H1 (cell line): Measurements from ENCODE around the gene RBM5. TPM values are rescaled to one million over a fixed set of nuclear protein-coding genes. Genes with fewer than 3 reads are reported as not detected.
"Not testable (repeated sequence)": the region's sequence is repeated elsewhere in the genome, so short reads cannot be mapped to it uniquely, and the experiment has no call there.

Experiments
- CTCF ChIA-PET: fragments of 300-600 bp; sonication (Branson Sonifier 250); formaldehyde crosslinking; loops from one replicate; lab custom pipeline; 2021; ENCODE audit not compliant: partially characterized antibody; lab: Charles Lee
- POLR2A ChIA-PET: fragments of 300-600 bp; sonication (Branson Sonifier 250); formaldehyde crosslinking; loops from one replicate; lab custom pipeline; 2021; ENCODE audit warnings: inconsistent platforms; ENCODE audit not compliant: partially characterized antibody; lab: Charles Lee
- DNase-seq, 2 experiments: peaks; one replicate each; pipeline versions ENCODE4 v3.0.0 to v3.0.0-alpha.2; 2010 to 2022; ENCODE audit warnings: low spot score in 2 of 2, low read depth in 1 of 2, mixed read lengths in 1 of 2
- FAIRE-seq: peaks from 2 replicates; lab custom pipeline; 2011; peaks lifted over from hg19 to GRCh38; lab: Jason Lieb, UNC
- H2AFZ ChIP-seq: 2 replicates; pipeline ENCODE4 v1.8.1; 2012; ENCODE audit warnings: low read length, inconsistent platforms
- H2AK5ac ChIP-seq: 2 replicates; pipeline ENCODE4 v1.6.1; 2013; ENCODE audit warnings: low read depth, low read length
- H2BK120ac ChIP-seq: replicated peaks from 2 replicates; pipeline ENCODE3; 2013; ENCODE audit warnings: low read depth, low read length, inconsistent platforms
- H2BK12ac ChIP-seq: 2 replicates; pipeline ENCODE4 v1.6.1; 2013; ENCODE audit warnings: low read depth, low read length
- H2BK15ac ChIP-seq: 2 replicates; pipeline ENCODE4 v1.6.1; 2013; ENCODE audit warnings: low read length
- H2BK20ac ChIP-seq: 2 replicates; pipeline ENCODE4 v1.6.1; 2013; ENCODE audit warnings: low read length
- H2BK5ac ChIP-seq: 2 replicates; pipeline ENCODE4 v1.6.1; 2013; ENCODE audit warnings: low read depth, low read length
- H3K14ac ChIP-seq: 2 replicates; pipeline ENCODE4 v1.6.1; 2013; ENCODE audit warnings: inconsistent platforms; ENCODE audit not compliant: insufficient read length
- H3K18ac ChIP-seq: 2 replicates; pipeline ENCODE4 v1.6.1; 2013; ENCODE audit warnings: low read length; ENCODE audit errors: extremely low read depth
- H3K23ac ChIP-seq: 2 replicates; pipeline ENCODE4 v1.6.1; 2013; ENCODE audit warnings: inconsistent platforms; ENCODE audit not compliant: insufficient read length
- H3K23me2 ChIP-seq: 2 replicates; pipeline ENCODE4 v1.6.1; 2013; ENCODE audit warnings: low read depth, low read length
- H3K27ac ChIP-seq: 2 replicates; pipeline ENCODE4 v1.6.1; 2011; ENCODE audit warnings: low read depth, low read length, inconsistent platforms
- H3K27me3 ChIP-seq, 4 experiments: replicated peaks in 1 of 4; 1 replicate in 1 of 4; 2 replicates in 3 of 4; pipeline versions ENCODE4 v1.6.1 to v1.8.1; 2011 to 2013; ENCODE audit warnings: low read length in 3 of 4, mild to moderate bottlenecking in 3 of 4, inconsistent platforms in 2 of 4, mixed read lengths in 2 of 4, moderate library complexity in 1 of 4; ENCODE audit not compliant: control insufficient read depth in 3 of 4, insufficient read depth in 3 of 4; ENCODE audit errors: extremely low read depth in 1 of 4
- H3K36me3 ChIP-seq, 4 experiments: 2 replicates each; pipeline versions ENCODE4 v1.6.1 to v1.8.1; 2011 to 2013; ENCODE audit warnings: mild to moderate bottlenecking in 4 of 4, low read length in 3 of 4, moderate library complexity in 2 of 4, control low read depth in 1 of 4, inconsistent platforms in 1 of 4; ENCODE audit not compliant: insufficient read depth in 4 of 4, control insufficient read depth in 2 of 4
- H3K4ac ChIP-seq: replicated peaks from 2 replicates; pipeline ENCODE3; 2013; ENCODE audit warnings: low read length, low read depth, mixed read lengths, inconsistent platforms; ENCODE audit not compliant: insufficient read length
- H3K4me1 ChIP-seq, 4 experiments: replicated peaks in 1 of 4; 1 replicate in 1 of 4; 2 replicates in 3 of 4; pipeline versions ENCODE4 v1.6.1 to v1.8.1; 2011 to 2013; ENCODE audit warnings: low read length in 3 of 4, inconsistent platforms in 2 of 4, mixed read lengths in 1 of 4; ENCODE audit not compliant: insufficient read depth in 4 of 4, control insufficient read depth in 3 of 4
- H3K4me2 ChIP-seq, 2 experiments: 2 replicates each; pipeline versions ENCODE4 v1.6.1 to v1.8.1; 2011 to 2013; ENCODE audit warnings: low read depth in 2 of 2, low read length in 2 of 2, control low read depth in 1 of 2, inconsistent platforms in 1 of 2, mild to moderate bottlenecking in 1 of 2; ENCODE audit not compliant: insufficient read depth in 1 of 2
- H3K4me3 ChIP-seq, 4 experiments: fragments of 200-600, 300-600 bp in 1 of 4; sonication (generic), shearing (Covaris generic), sonication (Bioruptor Twin) in 1 of 4; 2 replicates each; pipeline versions ENCODE4 v1.5.1 to v1.8.1; 2011 to 2016; ENCODE audit warnings: low read length in 4 of 4, low read depth in 3 of 4, control low read depth in 2 of 4, inconsistent platforms in 2 of 4, mild to moderate bottlenecking in 2 of 4, mixed read lengths in 1 of 4, moderate library complexity in 1 of 4; ENCODE audit not compliant: insufficient read depth in 2 of 4; ENCODE audit errors: extremely low read depth in 1 of 4
- H3K56ac ChIP-seq: replicated peaks from 2 replicates; pipeline ENCODE3; 2013; ENCODE audit warnings: low read depth, mild to moderate bottlenecking, mixed read lengths, low read length, inconsistent platforms; ENCODE audit not compliant: insufficient read length
- H3K79me1 ChIP-seq: 2 replicates; pipeline ENCODE4 v1.6.1; 2013; ENCODE audit warnings: low read depth, low read length, control low read depth
- H3K79me2 ChIP-seq, 2 experiments: 2 replicates each; pipeline versions ENCODE4 v1.6.1 to v1.8.1; 2012 to 2013; ENCODE audit warnings: low read length in 2 of 2, mild to moderate bottlenecking in 2 of 2, inconsistent platforms in 1 of 2; ENCODE audit not compliant: insufficient read depth in 2 of 2, control insufficient read depth in 1 of 2
- H3K9ac ChIP-seq, 4 experiments: replicated peaks in 1 of 4; 1 replicate in 1 of 4; 2 replicates in 3 of 4; pipeline versions ENCODE4 v1.6.1 to v1.8.1; 2011 to 2013; ENCODE audit warnings: low read depth in 3 of 4, low read length in 3 of 4, control low read depth in 2 of 4, mild to moderate bottlenecking in 2 of 4, moderate library complexity in 2 of 4, inconsistent platforms in 1 of 4; ENCODE audit errors: extremely low read depth in 1 of 4
- H3K9me3 ChIP-seq, 2 experiments: 2 replicates each; pipeline versions ENCODE4 v1.6.1 to v1.8.1; 2012 to 2013; ENCODE audit warnings: mild to moderate bottlenecking in 2 of 2, moderate library complexity in 2 of 2, control low read depth in 1 of 2, inconsistent platforms in 1 of 2, low read depth in 1 of 2, low read length in 1 of 2, mixed read lengths in 1 of 2; ENCODE audit not compliant: insufficient read depth in 2 of 2
- H4K20me1 ChIP-seq, 2 experiments: replicated peaks in 1 of 2; 2 replicates each; pipeline versions ENCODE3 to v1.8.1; 2011 to 2013; ENCODE audit warnings: inconsistent platforms in 2 of 2, low read length in 2 of 2, mild to moderate bottlenecking in 1 of 2; ENCODE audit not compliant: insufficient read depth in 2 of 2, control insufficient read depth in 1 of 2
- H4K5ac ChIP-seq: 2 replicates; pipeline ENCODE4 v1.6.1; 2013; ENCODE audit warnings: low read length, low read depth, mixed read lengths, inconsistent platforms; ENCODE audit not compliant: insufficient read length
- H4K8ac ChIP-seq: 2 replicates; pipeline ENCODE4 v1.8.0; 2013; ENCODE audit warnings: mild to moderate bottlenecking, moderate library complexity, low read length, inconsistent platforms; ENCODE audit not compliant: insufficient read depth; ENCODE audit errors: extremely low read depth
- H4K91ac ChIP-seq: replicated peaks from 2 replicates; pipeline ENCODE3; 2013; ENCODE audit warnings: low read length, mixed read lengths, inconsistent platforms; ENCODE audit not compliant: insufficient read length
- SIRT6 ChIP-seq: IDR thresholded peaks from one replicate; pipeline ENCODE4 v1.7.1; 2012; ENCODE audit warnings: low read length, inconsistent platforms
- WGBS, 2 experiments: shearing (Covaris generic) in 1 of 2; methylation state at CpG; one replicate each; pipeline versions ENCODE4 v1.1.6 to v1.1.7; 2013 to 2015; ENCODE audit warnings: low lambda C conversion rate in 2 of 2, mixed read lengths in 2 of 2, inconsistent platforms in 1 of 2, low coverage in 1 of 2, missing lambda C conversion rate in 1 of 2; ENCODE audit not compliant: insufficient replicate concordance in 2 of 2, insufficient coverage in 1 of 2, insufficient read length in 1 of 2; ENCODE audit errors: extremely low coverage in 1 of 2, missing lambda C conversion rate in 1 of 2; 5-methylcytosine and 5-hydroxymethylcytosine counted together
- polyA plus RNA-seq, 7 experiments: library from polyadenylated mRNA; depleted of rRNA in 3 of 7; stranded (reverse) in 5 of 7; unstranded in 2 of 7; fragments of >200 nt in 5 of 7; fragments of 200-250 nt in 2 of 7; gene quantifications; 1 replicate in 5 of 7; 2 replicates in 1 of 7; 4 replicates in 1 of 7; pipeline versions ENCODE4 v1.2.1 to v1.2.3, GENCODE V29; 2011 to 2013; ENCODE audit warnings: missing spikeins in 2 of 7, mixed read lengths in 2 of 7
- total RNA-seq: library from RNA; stranded (reverse); fragmentation: NEBNext Ultra II Directional; extraction: Animal tissue kit (Norgen Biotek cat#: 25700); gene quantifications from 2 replicates; pipeline ENCODE4 v1.2.1, GENCODE V29; 2021

The RBM5 gene
- total and polyA plus RNA-seq, 2 of the 8 experiments (the other 6 are each of a cell fraction or from before 2014, with no cell fraction given): 82.7 to 144 TPM

- DNase-seq (no peak), FAIRE-seq (no peak)
- H3K36me3 ChIP-seq: peaks cover 0 to 21% (median 10%) of the 10 kb centered on the region in 4 experiments; a peak in 6 of 8 replicates
- no peak overlapping the region for H2BK12ac ChIP-seq
- no peaks in the 10 kb centered on the region; the same call in 1 of the 2 replicates for H3K23me2 ChIP-seq
- H3K56ac ChIP-seq: no peak overlapping the region
- H3K9ac ChIP-seq: no peak overlapping the region
- H3K79me1 ChIP-seq: no peaks in the 10 kb centered on the region
- H3K18ac ChIP-seq: no peak overlapping the region
- no peak overlapping the region for H4K8ac ChIP-seq
- no peaks in the 10 kb centered on the region for H3K9me3 ChIP-seq
- H3K4me1 ChIP-seq: no peaks in the 10 kb centered on the region
- no peaks in the 10 kb centered on the region for H4K20me1 ChIP-seq
- no peak overlapping the region for H3K4me2 ChIP-seq
- no peak for TF ChIP-seq SIRT6
- H3K14ac ChIP-seq: no peak overlapping the region
- no peak overlapping the region for H2BK15ac ChIP-seq
- WGBS, 2 experiments: 95% methylated on average over 1 of the region's 1 CpG; no CpG with 5 or more reads in 1 of the 2 experiments
- no peak overlapping the region for H4K91ac ChIP-seq
- H3K4ac ChIP-seq: no peak overlapping the region
- no peaks in the 10 kb centered on the region for H3K79me2 ChIP-seq
- POLR2A ChIA-PET: interaction anchor here (1.2 to 1.5 kb wide), 2 partner anchors 12 to 17 kb away, joined by 3 read pairs; no protein-coding TSS in a partner anchor
- H3K27ac ChIP-seq: no peak overlapping the region
- no peak overlapping the region for H2BK20ac ChIP-seq
- no peak overlapping the region for H2BK120ac ChIP-seq
- no peak overlapping the region for H2AK5ac ChIP-seq
- CTCF ChIA-PET: interaction anchor here (0.6 to 1.1 kb wide), 2 partner anchors 11 to 44 kb away, joined by 3 read pairs; no protein-coding TSS in a partner anchor
- no peak overlapping the region for H2BK5ac ChIP-seq
- H3K27me3 ChIP-seq: no peaks in the 10 kb centered on the region
- H3K23ac ChIP-seq: no peak overlapping the region
- H4K5ac ChIP-seq: no peak overlapping the region
- H3K4me3 ChIP-seq: no peak overlapping the region
- H2AFZ ChIP-seq: no peak overlapping the region
Observed at GRCh38 chr3:50078622-50079021, 10.1 kb upstream of the RBM5 start.

DNA sequence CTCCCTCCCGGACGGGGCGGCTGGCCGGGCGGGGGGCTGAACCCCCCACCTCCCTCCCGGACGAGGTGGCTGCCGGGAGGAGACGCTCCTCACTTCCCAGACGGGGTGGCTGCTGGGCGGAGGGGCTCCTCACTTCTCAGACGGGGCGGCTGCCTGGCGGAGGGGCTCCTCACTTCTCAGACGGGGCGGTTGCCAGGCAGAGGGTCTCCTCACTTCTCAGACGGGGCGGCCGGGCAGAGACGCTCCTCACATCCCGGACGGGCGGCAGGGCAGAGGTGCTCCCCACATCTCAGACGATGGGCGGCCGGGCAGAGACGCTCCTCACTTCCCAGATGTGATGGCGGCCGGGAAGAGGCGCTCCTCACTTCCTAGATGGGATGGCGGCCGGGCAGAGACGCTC is 3.8 kb upstream of the RBM5 start:
- H3K18ac ChIP-seq, H2AK5ac ChIP-seq, H3K23ac ChIP-seq, H2BK15ac ChIP-seq, H4K91ac ChIP-seq, H2AFZ ChIP-seq, H2BK120ac ChIP-seq, H3K27me3 ChIP-seq, FAIRE-seq, H3K4ac ChIP-seq, CTCF ChIA-PET, H4K8ac ChIP-seq, H3K79me1 ChIP-seq, H3K4me2 ChIP-seq, H3K9ac ChIP-seq, H3K4me3 ChIP-seq, H3K14ac ChIP-seq, H3K9me3 ChIP-seq, H4K20me1 ChIP-seq, H2BK20ac ChIP-seq, H3K4me1 ChIP-seq, H3K23me2 ChIP-seq, H2BK12ac ChIP-seq, H3K36me3 ChIP-seq, H3K56ac ChIP-seq, H4K5ac ChIP-seq, H2BK5ac ChIP-seq, DNase-seq, H3K27ac ChIP-seq, POLR2A ChIA-PET: not testable (repeated sequence)
- H3K79me2 ChIP-seq: peaks cover 0 to 11% of the 10 kb centered on the region in 2 experiments; a peak in 3 of 4 replicates
- no CpG with 5 or more reads among the region's 33 CpGs for WGBS, 2 experiments
